ENCODE data around the gene L3MBTL3.

The L3MBTL3 gene

GRCh38 chr6:130132286-130132701, 113.9 kb downstream of the L3MBTL3 start:
- TF ChIP-seq CTCF (conservative IDR thresholded peaks at IDR 0.05; ENCODE audit: low read depth, low read length), result no peak
- no peak overlapping the region for H3K4me3 ChIP-seq (ENCODE audit: low read length)
- no peak for DNase-seq (ENCODE audit: low read depth)

- H3K4me3 ChIP-seq (ENCODE audit: low read length), result no peak overlapping the region
- DNase-seq (ENCODE audit: low read depth), result no peak
- TF ChIP-seq CTCF (conservative IDR thresholded peaks at IDR 0.05; ENCODE audit: low read depth, low read length), result no peak
These were observed 116.2 kb downstream of the L3MBTL3 start for GRCh38 chr6:130134582-130134981.

- no peak for TF ChIP-seq CTCF (conservative IDR thresholded peaks at IDR 0.05; ENCODE audit: low read depth, low read length)
- H3K4me3 ChIP-seq (ENCODE audit: low read length), result no peak overlapping the region
- no peak for DNase-seq (ENCODE audit: low read depth)
These were observed 118.4 kb downstream of the L3MBTL3 start for GRCh38 chr6:130136798-130137197.

- no peak overlapping the region for H3K4me3 ChIP-seq (ENCODE audit: low read length)
- DNase-seq (ENCODE audit: low read depth), result no peak
- no peak for TF ChIP-seq CTCF (conservative IDR thresholded peaks at IDR 0.05; ENCODE audit: low read depth, low read length)
These were observed 119.9 kb downstream of the L3MBTL3 start for GRCh38 chr6:130138116-130138908.

- no peak for DNase-seq (ENCODE audit: low read depth)
- no peak overlapping the region for H3K4me3 ChIP-seq (ENCODE audit: low read length)
- no peak for TF ChIP-seq CTCF (conservative IDR thresholded peaks at IDR 0.05; ENCODE audit: low read depth, low read length)
These were observed 120.5 kb downstream of the L3MBTL3 start for GRCh38 chr6:130138909-130139242.

GRCh38 chr6:130140084-130140483, 121.7 kb downstream of the L3MBTL3 start:
- no peak overlapping the region for H3K4me3 ChIP-seq (ENCODE audit: low read length)
- TF ChIP-seq CTCF (conservative IDR thresholded peaks at IDR 0.05; ENCODE audit: low read depth, low read length), result no peak
- DNase-seq (ENCODE audit: low read depth), result no peak

- TF ChIP-seq CTCF (conservative IDR thresholded peaks at IDR 0.05; ENCODE audit: low read depth, low read length), result no peak
- DNase-seq (ENCODE audit: low read depth), result no peak
- no peak overlapping the region for H3K4me3 ChIP-seq (ENCODE audit: low read length)
These were observed 125.3 kb downstream of the L3MBTL3 start for GRCh38 chr6:130143709-130144108.
